Measurements from ENCODE around the gene JPT2. TPM values are rescaled to one million over a fixed set of nuclear protein-coding genes. Genes with fewer than 3 reads are reported as not detected.

JPT2 gene
- total RNA-seq, 1 experiment from 2014 or later = 244 TPM

DNA sequence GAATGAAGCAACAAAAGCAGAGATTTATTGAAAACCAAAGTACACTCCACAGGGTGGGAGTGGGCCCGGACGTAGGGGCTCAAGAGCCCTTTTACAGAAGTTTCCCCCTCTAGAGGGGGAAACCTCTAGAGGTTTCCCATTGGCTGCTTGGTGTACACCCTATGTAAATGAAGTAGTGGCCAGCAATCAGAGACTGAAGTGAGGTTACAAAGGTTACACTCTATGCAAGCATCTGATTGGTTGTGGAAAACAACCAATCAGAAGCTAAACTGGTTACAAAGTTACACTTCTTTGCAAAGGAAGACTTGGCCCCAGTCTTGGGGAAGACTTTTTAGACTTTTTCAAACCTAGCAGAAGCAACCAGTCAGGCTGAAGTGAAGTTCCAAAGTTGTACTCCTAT, 38.8 kb upstream of the JPT2 start:
- ChIA-PET CTCF (no interaction called here), POLR2A (ENCODE audit: unreplicated experiment) (no interaction called here)
- DNase-seq = no peak
- no TSS peak for BruUV-seq (replicated peaks)
- Histone ChIP-seq H4K20me1 (ENCODE audit: insufficient read depth) (peaks cover 15% of the 10 kb centered on the region), H3K9me2 (ENCODE audit: insufficient read depth) (no peaks in the 10 kb centered on the region), H3K4me2 (no peak overlapping the region), H3K4me1 (replicated peaks; ENCODE audit: insufficient read depth) (no peaks in the 10 kb centered on the region), H3K79me2 (ENCODE audit: low read depth) (no peaks in the 10 kb centered on the region), H3K36me3 (ENCODE audit: low read depth) (0 out of 2 replicates have a peak, but pooled peaks cover 5% of the 10 kb centered on the region), H3F3A (ENCODE audit: insufficient read depth, low read depth) (no peaks in the 10 kb centered on the region), H3K27ac (no peak overlapping the region), H3K4me3 (no peak overlapping the region), H2AFZ (no peak overlapping the region), H3K9me3 (ENCODE audit: insufficient read depth, low read depth) (no peaks in the 10 kb centered on the region), H3K27me3 (ENCODE audit: insufficient read depth, low read depth) (no peaks in the 10 kb centered on the region)
- TF ChIP-seq, protein P1, sequence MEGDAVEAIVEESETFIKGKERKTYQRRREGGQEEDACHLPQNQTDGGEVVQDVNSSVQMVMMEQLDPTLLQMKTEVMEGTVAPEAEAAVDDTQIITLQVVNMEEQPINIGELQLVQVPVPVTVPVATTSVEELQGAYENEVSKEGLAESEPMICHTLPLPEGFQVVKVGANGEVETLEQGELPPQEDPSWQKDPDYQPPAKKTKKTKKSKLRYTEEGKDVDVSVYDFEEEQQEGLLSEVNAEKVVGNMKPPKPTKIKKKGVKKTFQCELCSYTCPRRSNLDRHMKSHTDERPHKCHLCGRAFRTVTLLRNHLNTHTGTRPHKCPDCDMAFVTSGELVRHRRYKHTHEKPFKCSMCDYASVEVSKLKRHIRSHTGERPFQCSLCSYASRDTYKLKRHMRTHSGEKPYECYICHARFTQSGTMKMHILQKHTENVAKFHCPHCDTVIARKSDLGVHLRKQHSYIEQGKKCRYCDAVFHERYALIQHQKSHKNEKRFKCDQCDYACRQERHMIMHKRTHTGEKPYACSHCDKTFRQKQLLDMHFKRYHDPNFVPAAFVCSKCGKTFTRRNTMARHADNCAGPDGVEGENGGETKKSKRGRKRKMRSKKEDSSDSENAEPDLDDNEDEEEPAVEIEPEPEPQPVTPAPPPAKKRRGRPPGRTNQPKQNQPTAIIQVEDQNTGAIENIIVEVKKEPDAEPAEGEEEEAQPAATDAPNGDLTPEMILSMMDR (conservative IDR thresholded peaks at IDR 0.05) = no peak
- TF ChIP-seq EZH2 (IDR thresholded peaks at IDR 0.05; ENCODE audit: low read depth) = no peak
- intact Hi-C loops (cut with micrococcal nuclease; ENCODE audit: unreplicated experiment) = no loop called here

DNA sequence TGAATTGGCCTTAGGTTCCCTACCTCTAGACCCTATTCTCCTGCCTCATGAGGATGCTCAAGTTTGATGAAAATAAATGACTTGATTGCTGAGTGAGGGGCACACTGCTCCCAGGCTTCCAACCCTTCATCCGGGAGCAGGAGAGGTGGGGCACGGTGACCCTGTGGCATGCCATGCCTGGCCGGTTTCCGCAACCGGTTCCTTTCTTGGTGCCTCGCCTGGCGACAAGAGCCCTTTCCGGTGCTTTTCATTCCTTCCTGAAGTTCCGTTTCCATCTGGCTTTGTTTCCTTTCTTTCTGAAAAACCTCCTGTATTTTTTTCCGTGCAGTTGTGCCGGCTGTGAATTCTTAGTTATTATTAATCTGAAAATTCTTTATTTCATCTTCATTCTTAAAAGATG, 38.2 kb upstream of the JPT2 start:
- no TSS peak for BruUV-seq (replicated peaks)
- H3K36me3 ChIP-seq (ENCODE audit: low read depth) = 0 out of 2 replicates have a peak, but pooled peaks cover 5% of the 10 kb centered on the region
- no peak overlapping the region for H3K4me2 ChIP-seq
- H4K20me1 ChIP-seq (ENCODE audit: insufficient read depth) = peaks cover 11% of the 10 kb centered on the region
- no peaks in the 10 kb centered on the region for H3K79me2 ChIP-seq (ENCODE audit: low read depth)
- ChIA-PET CTCF (no interaction called here), POLR2A (ENCODE audit: unreplicated experiment) (no interaction called here)
- no peak overlapping the region for H3K27ac ChIP-seq
- H3K4me1 ChIP-seq (replicated peaks; ENCODE audit: insufficient read depth) = no peaks in the 10 kb centered on the region
- no peaks in the 10 kb centered on the region for H3K9me3 ChIP-seq (ENCODE audit: insufficient read depth, low read depth)
- H3F3A ChIP-seq (ENCODE audit: insufficient read depth, low read depth) = no peaks in the 10 kb centered on the region
- intact Hi-C loops (cut with micrococcal nuclease; ENCODE audit: unreplicated experiment) = no loop called here
- no peak for DNase-seq
- H3K4me3 ChIP-seq = no peak overlapping the region
- no peak overlapping the region for H2AFZ ChIP-seq
- no peak for TF ChIP-seq EZH2 (IDR thresholded peaks at IDR 0.05; ENCODE audit: low read depth)
- TF ChIP-seq, protein P1 (conservative IDR thresholded peaks at IDR 0.05) = no peak
- H3K9me2 ChIP-seq (ENCODE audit: insufficient read depth) = no peaks in the 10 kb centered on the region
- H3K27me3 ChIP-seq (ENCODE audit: insufficient read depth, low read depth) = no peaks in the 10 kb centered on the region

DNA sequence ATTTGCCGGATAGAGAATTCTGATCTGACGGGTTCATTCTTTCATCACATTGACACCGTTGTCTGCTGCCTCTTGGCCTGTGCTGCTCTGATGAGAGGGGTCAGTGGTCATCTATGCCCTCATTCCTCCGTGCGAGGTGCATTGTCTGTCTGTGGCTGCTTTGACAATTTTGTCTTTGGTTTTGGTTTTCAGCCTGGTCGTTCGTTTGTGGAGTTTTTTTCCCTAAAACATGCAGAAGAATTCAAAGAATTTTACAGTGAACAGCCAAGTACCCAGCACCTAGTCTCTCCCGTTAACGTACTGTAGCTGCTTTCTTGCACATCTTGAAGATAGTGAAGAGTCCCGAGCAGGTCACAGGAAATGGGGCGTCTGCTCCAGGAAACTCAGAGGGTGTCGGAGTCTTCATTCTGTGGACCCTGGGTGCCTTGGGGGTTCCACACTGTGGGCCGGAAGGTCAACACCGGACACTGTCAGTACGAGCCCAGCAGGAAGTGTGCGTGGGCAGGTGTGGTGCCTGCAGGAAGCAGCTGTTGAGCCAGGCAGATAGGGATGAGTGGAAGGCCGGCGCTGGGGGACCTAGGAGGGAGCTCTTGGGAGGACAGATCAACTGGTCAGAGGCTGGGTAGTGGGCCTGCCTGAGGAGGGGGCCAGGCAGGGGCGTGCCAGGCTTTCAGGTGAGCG, 37.7 kb upstream of the JPT2 start:
- ChIA-PET POLR2A (ENCODE audit: unreplicated experiment) (no interaction called here), CTCF (no interaction called here)
- Histone ChIP-seq H3K79me2 (ENCODE audit: low read depth) (no peaks in the 10 kb centered on the region), H3K4me3 (no peak overlapping the region), H2AFZ (no peak overlapping the region), H3K27ac (no peak overlapping the region), H3K9me2 (ENCODE audit: insufficient read depth) (no peaks in the 10 kb centered on the region), H3K4me2 (no peak overlapping the region), H4K20me1 (ENCODE audit: insufficient read depth) (peaks cover 7% of the 10 kb centered on the region), H3K4me1 (replicated peaks; ENCODE audit: insufficient read depth) (peaks cover 3% of the 10 kb centered on the region), H3K27me3 (ENCODE audit: insufficient read depth, low read depth) (no peaks in the 10 kb centered on the region), H3F3A (ENCODE audit: insufficient read depth, low read depth) (peaks cover 3% of the 10 kb centered on the region; the same call in 1 of the 2 replicates), H3K36me3 (ENCODE audit: low read depth) (0 out of 2 replicates have a peak, but pooled peaks cover 8% of the 10 kb centered on the region), H3K9me3 (ENCODE audit: insufficient read depth, low read depth) (no peaks in the 10 kb centered on the region)
- TF ChIP-seq, protein P1 (conservative IDR thresholded peaks at IDR 0.05) = no peak
- no peak for TF ChIP-seq EZH2 (IDR thresholded peaks at IDR 0.05; ENCODE audit: low read depth)
- DNase-seq = no peak
- BruUV-seq (replicated peaks) = no TSS peak
- intact Hi-C loops (cut with micrococcal nuclease; ENCODE audit: unreplicated experiment) = no loop called here
